Measurements from ENCODE around the gene PCSK6.

GRCh38 chr15:101369676-101370075 lies 119.8 kb downstream of the PCSK6 start:
- TF ChIP-seq CTCF (IDR thresholded peaks at IDR 0.05; ENCODE audit: control extremely low read depth in 1 of 3, insufficient read depth in 1 of 3, low read depth in 1 of 3, low read length in 3 of 3), result no peak
- no peak for TF ChIP-seq EGR1 (IDR thresholded peaks at IDR 0.05; ENCODE audit: borderline replicate concordance, low read depth, low read length)
- no peak for TF ChIP-seq TAF1 (IDR thresholded peaks at IDR 0.05; ENCODE audit: low read depth, low read length)
- TF ChIP-seq ZNF274 (IDR thresholded peaks at IDR 0.05; ENCODE audit: borderline replicate concordance, extremely low read depth, low read length), result no peak
- TF ChIP-seq BRCA1 (IDR thresholded peaks at IDR 0.05; ENCODE audit: low read depth, low read length), result no peak
- no peak for TF ChIP-seq EZH2 (IDR thresholded peaks at IDR 0.05; ENCODE audit: low read depth, low read length, severe bottlenecking)
- no peak for TF ChIP-seq KDM5A (IDR thresholded peaks at IDR 0.05; ENCODE audit: low read length)
- no peak for TF ChIP-seq SP4 (IDR thresholded peaks at IDR 0.05; ENCODE audit: low read length)
- no peak for TF ChIP-seq YY1 (IDR thresholded peaks at IDR 0.05; ENCODE audit: low read depth, low read length)
- no peak for TF ChIP-seq JUND (IDR thresholded peaks at IDR 0.05; ENCODE audit: low read length)
- TF ChIP-seq SAP30 (IDR thresholded peaks at IDR 0.05; ENCODE audit: insufficient read depth, insufficient replicate concordance, low read length), result no peak
- TF ChIP-seq RFX5 (IDR thresholded peaks at IDR 0.05; ENCODE audit: borderline replicate concordance, low read depth, low read length), result no peak
- TF ChIP-seq MAFK (IDR thresholded peaks at IDR 0.05; ENCODE audit: low read depth, low read length), result no peak

All from H1 (cell line).